Measurements from ENCODE around the gene BEX4.

BEX4 gene

GRCh38 chrX:103248553-103248952 lies 33.6 kb downstream of the BEX4 start:
- peak; percentile 43 for TF ChIP-seq CTCF (IDR thresholded peaks at IDR 0.05; ENCODE audit: low read depth, low read length)
- no peak overlapping the region for H3K4me3 ChIP-seq (replicated peaks in 1 of 2; ENCODE audit: low read depth in 2 of 2, low read length in 2 of 2)
- DNase-seq (ENCODE audit: low read depth in 2 of 2) = peak; percentile 41 to 42

GRCh38 chrX:103249805-103250204 lies 34.9 kb downstream of the BEX4 start:
- DNase-seq (ENCODE audit: low read depth in 2 of 2) = no peak
- no peak for TF ChIP-seq CTCF (IDR thresholded peaks at IDR 0.05; ENCODE audit: low read depth, low read length)
- H3K4me3 ChIP-seq (replicated peaks in 1 of 2; ENCODE audit: low read depth in 2 of 2, low read length in 2 of 2) = no peak overlapping the region

GRCh38 chrX:103250977-103251376 lies 36.1 kb downstream of the BEX4 start:
- no peak for TF ChIP-seq CTCF (IDR thresholded peaks at IDR 0.05; ENCODE audit: low read depth, low read length)
- H3K4me3 ChIP-seq (replicated peaks in 1 of 2; ENCODE audit: low read depth in 2 of 2, low read length in 2 of 2) = no peak overlapping the region
- DNase-seq (ENCODE audit: low read depth in 2 of 2) = no peak

- peak overlapping the region; percentile 60 to 72 for H3K4me3 ChIP-seq (replicated peaks in 1 of 2; ENCODE audit: low read depth in 2 of 2, low read length in 2 of 2)
- no peak for TF ChIP-seq CTCF (IDR thresholded peaks at IDR 0.05; ENCODE audit: low read depth, low read length)
- DNase-seq (ENCODE audit: low read depth in 2 of 2) = peak; percentile 19 to 20
Observed at GRCh38 chrX:103253608-103254007, 38.7 kb downstream of the BEX4 start.

GRCh38 chrX:103254171-103254824 lies 39.4 kb downstream of the BEX4 start:
- peak overlapping the region; percentile 60 to 72 for H3K4me3 ChIP-seq (replicated peaks in 1 of 2; ENCODE audit: low read depth in 2 of 2, low read length in 2 of 2)
- peak; percentile 21 to 44 for DNase-seq (ENCODE audit: low read depth in 2 of 2)
- TF ChIP-seq CTCF (IDR thresholded peaks at IDR 0.05; ENCODE audit: low read depth, low read length) = no peak

- no peak for TF ChIP-seq CTCF (IDR thresholded peaks at IDR 0.05; ENCODE audit: low read depth, low read length)
- DNase-seq (ENCODE audit: low read depth in 2 of 2) = peak; percentile 69 to 79
Observed at GRCh38 chrX:103254921-103255493, 40.1 kb downstream of the BEX4 start, which contains the start of gene TCEAL8. Gene TCEAL8, minus strand, starts transcription at chrX:103255155. Its CDS starts 1,176 bp downstream, at chrX:103253979.

More at GRCh38 chrX:103254921-103255493, 40.1 kb downstream of the BEX4 start, which contains the start of gene TCEAL8:
- peak within 1 kb of the TSS; percentile 60 to 72 for H3K4me3 ChIP-seq (replicated peaks in 1 of 2; ENCODE audit: low read depth in 2 of 2, low read length in 2 of 2)
